Large intestine (tissue), 3 donors: Measurements from ENCODE around the gene TPBG. TPM values are rescaled to one million over a fixed set of nuclear protein-coding genes. Genes with fewer than 3 reads are reported as not detected.
"Not testable (repeated sequence)": the region's sequence is repeated elsewhere in the genome, so short reads cannot be mapped to it uniquely, and the experiment has no call there.

Experiments used
- DNase-seq, 2 donors: peaks; one replicate each; pipeline versions ENCODE4 v3.0.0 to v3.0.0-alpha.2; 2013
- H3K27ac ChIP-seq: one replicate; pipeline ENCODE4 v1.5.1; 2013; ENCODE audit warnings: low read length
- H3K27me3 ChIP-seq: 2 replicates; pipeline ENCODE4 v1.6.1; 2013; ENCODE audit warnings: low read length; ENCODE audit not compliant: control insufficient read depth, insufficient read depth
- H3K36me3 ChIP-seq: 2 replicates; pipeline ENCODE4 v1.6.1; 2013; ENCODE audit warnings: low read length; ENCODE audit not compliant: control insufficient read depth, insufficient read depth
- H3K4me1 ChIP-seq: one replicate; pipeline ENCODE4 v1.6.1; 2013; ENCODE audit warnings: low read length; ENCODE audit not compliant: control insufficient read depth, insufficient read depth
- H3K4me3 ChIP-seq: one replicate; pipeline ENCODE4 v1.5.1; 2013; ENCODE audit warnings: low read length
- H3K9me3 ChIP-seq: one replicate; pipeline ENCODE4 v1.6.1; 2013; ENCODE audit warnings: mild to moderate bottlenecking, low read depth, low read length, moderate library complexity; ENCODE audit not compliant: control insufficient read depth
- WGBS: methylation state at CpG from one replicate; pipeline ENCODE4 v1.1.5; 2013; ENCODE audit warnings: low lambda C conversion rate; ENCODE audit not compliant: insufficient coverage; 5-methylcytosine and 5-hydroxymethylcytosine counted together
- polyA plus RNA-seq: library from polyadenylated mRNA; unstranded; fragments of 120-200 nt; gene quantifications from one replicate; pipeline ENCODE4 v1.2.1, GENCODE V29; 2013

Gene TPBG
- polyA plus RNA-seq, 1 donor = 5.4 TPM

DNA sequence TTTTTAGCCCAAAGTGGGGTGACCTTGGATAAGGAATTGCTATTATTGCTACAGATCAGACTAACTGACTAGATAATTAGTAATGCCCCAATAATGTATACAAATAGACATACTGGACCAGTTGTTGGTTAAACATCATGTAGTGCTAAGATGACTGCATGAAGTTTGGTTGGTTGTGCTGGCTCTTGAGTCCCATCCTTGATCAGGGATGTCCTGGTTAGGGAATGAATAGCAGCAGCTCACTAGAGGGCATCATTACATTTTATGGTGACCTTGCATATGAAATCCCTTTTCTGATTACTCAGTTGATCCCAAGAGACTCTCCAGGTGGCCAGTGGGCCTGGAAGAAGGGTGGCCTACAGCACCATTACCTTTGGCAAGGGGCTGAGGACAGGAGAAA, 10.9 kb downstream of the TPBG start:
- Histone ChIP-seq H3K27ac (no peak overlapping the region), H3K4me1 (no peaks in the 10 kb centered on the region), H3K4me3 (no peak overlapping the region), H3K27me3 (no peaks in the 10 kb centered on the region), H3K9me3 (no peaks in the 10 kb centered on the region), H3K36me3 (no peaks in the 10 kb centered on the region)
- DNase-seq = no peak

- Histone ChIP-seq H3K36me3 (no peaks in the 10 kb centered on the region), H3K27me3 (no peaks in the 10 kb centered on the region), H3K9me3 (no peaks in the 10 kb centered on the region), H3K4me3 (no peak overlapping the region), H3K4me1 (no peaks in the 10 kb centered on the region), H3K27ac (no peak overlapping the region)
- no peak for DNase-seq
Observed at GRCh38 chr6:82376636-82377035, 13.0 kb downstream of the TPBG start.

DNA sequence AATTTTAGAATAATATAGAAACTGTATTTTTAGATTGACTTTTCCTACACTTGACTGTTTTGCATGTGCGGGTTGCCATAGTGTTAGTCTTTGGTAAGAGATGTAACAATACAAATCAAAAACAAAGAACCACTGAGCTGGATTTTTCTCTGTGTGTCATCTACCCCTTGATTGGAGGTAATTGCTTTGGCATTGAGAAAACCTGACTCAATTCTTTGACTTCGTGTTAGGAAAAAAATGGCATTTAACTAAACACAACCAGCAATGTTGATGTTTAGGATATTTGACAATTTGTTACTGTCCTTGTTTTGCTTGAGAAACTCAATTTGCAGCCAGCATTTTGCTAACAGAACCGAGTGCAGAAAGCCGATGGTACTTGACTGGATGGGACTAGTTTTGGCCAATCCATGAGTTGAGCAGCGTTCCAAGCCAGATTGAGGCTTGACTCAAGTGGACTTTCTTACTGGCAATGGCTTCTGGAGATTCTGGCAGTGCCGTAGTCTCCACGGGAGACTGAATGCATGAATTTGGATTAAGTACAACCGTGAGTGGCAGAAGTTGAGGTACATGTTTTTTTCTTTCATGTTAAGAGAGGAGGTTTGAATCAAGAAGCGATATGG, 17.1 kb downstream of the TPBG start:
- H3K27ac ChIP-seq = no peak overlapping the region
- no peaks in the 10 kb centered on the region for H3K36me3 ChIP-seq
- no peaks in the 10 kb centered on the region for H3K9me3 ChIP-seq
- DNase-seq = no peak
- WGBS = 100% methylated on average over 1 of the region's 9 CpGs
- no peaks in the 10 kb centered on the region for H3K4me1 ChIP-seq
- no peak overlapping the region for H3K4me3 ChIP-seq
- H3K27me3 ChIP-seq = no peaks in the 10 kb centered on the region

DNA sequence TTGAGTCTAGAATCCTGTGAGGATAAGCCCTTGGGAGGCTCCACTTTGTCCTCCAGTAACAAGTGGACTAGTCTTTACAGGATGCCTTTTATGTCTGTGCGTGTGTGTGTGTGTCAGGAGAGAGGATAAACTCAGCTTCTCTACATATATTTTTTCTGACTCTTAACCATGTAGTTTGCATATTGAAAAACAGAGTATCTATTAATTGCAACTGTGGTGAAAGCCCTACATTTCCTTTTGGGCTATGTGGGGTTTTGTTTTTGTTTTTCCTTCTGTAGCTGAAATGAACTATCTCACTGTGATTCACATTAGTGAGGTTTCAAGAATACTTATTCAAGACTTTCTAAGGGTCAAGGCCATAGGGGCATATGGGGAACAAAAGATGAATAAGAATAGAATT, 17.7 kb downstream of the TPBG start:
- Histone ChIP-seq H3K36me3 (no peaks in the 10 kb centered on the region), H3K27me3 (no peaks in the 10 kb centered on the region), H3K4me3 (no peak overlapping the region), H3K9me3 (no peaks in the 10 kb centered on the region), H3K4me1 (no peaks in the 10 kb centered on the region), H3K27ac (no peak overlapping the region)
- DNase-seq = no peak
- WGBS = no CpG with 5 or more reads among the region's 1 CpG

DNA sequence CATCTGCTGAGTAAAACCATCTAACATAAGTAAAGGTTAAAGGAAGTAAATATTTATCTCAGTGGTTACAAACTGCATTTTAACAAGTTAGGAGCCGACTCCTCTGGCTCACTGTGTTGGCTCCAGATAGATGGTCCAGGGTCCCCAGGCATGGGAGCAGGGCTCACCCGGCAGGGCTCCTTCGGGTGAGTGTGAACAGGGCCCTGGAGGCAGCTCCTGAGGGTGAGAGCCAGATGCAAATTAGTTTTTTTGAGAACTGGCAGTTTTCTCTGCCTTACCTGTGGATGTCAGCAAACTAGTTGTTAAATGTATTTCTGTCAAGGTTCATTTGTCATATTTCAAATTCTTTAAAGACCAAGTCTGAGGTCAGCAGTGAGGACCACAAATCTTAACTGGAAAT, 21.5 kb downstream of the TPBG start:
- no CpG with 5 or more reads among the region's 3 CpGs for WGBS
- no peaks in the 10 kb centered on the region for H3K27me3 ChIP-seq
- H3K4me3 ChIP-seq = no peak overlapping the region
- H3K9me3 ChIP-seq = no peaks in the 10 kb centered on the region
- H3K4me1 ChIP-seq = no peaks in the 10 kb centered on the region
- no peak for DNase-seq
- no peaks in the 10 kb centered on the region for H3K36me3 ChIP-seq
- H3K27ac ChIP-seq = no peak overlapping the region

GRCh38 chr6:82385546-82385945, 21.9 kb downstream of the TPBG start:
- H3K9me3 ChIP-seq = no peaks in the 10 kb centered on the region
- H3K4me3 ChIP-seq = no peak overlapping the region
- no peak for DNase-seq
- H3K4me1 ChIP-seq = no peaks in the 10 kb centered on the region
- WGBS = no CpG with 5 or more reads among the region's 2 CpGs
- no peak overlapping the region for H3K27ac ChIP-seq
- no peaks in the 10 kb centered on the region for H3K27me3 ChIP-seq
- H3K36me3 ChIP-seq = no peaks in the 10 kb centered on the region

- H3K27me3 ChIP-seq = no peaks in the 10 kb centered on the region
Observed at GRCh38 chr6:82385961-82386360, 22.3 kb downstream of the TPBG start.

GRCh38 chr6:82394770-82395169, 31.2 kb downstream of the TPBG start:
- no CpG with 5 or more reads among the region's 15 CpGs for WGBS
- H3K4me3 ChIP-seq, H3K9me3 ChIP-seq: not testable (repeated sequence)

More at GRCh38 chr6:82385961-82386360, 22.3 kb downstream of the TPBG start:
- Histone ChIP-seq H3K9me3 (no peaks in the 10 kb centered on the region), H3K36me3 (no peaks in the 10 kb centered on the region), H3K27ac (no peak overlapping the region), H3K4me3 (no peak overlapping the region), H3K4me1 (no peaks in the 10 kb centered on the region)
- DNase-seq = no peak
- WGBS = no CpG with 5 or more reads among the region's 2 CpGs

DNA sequence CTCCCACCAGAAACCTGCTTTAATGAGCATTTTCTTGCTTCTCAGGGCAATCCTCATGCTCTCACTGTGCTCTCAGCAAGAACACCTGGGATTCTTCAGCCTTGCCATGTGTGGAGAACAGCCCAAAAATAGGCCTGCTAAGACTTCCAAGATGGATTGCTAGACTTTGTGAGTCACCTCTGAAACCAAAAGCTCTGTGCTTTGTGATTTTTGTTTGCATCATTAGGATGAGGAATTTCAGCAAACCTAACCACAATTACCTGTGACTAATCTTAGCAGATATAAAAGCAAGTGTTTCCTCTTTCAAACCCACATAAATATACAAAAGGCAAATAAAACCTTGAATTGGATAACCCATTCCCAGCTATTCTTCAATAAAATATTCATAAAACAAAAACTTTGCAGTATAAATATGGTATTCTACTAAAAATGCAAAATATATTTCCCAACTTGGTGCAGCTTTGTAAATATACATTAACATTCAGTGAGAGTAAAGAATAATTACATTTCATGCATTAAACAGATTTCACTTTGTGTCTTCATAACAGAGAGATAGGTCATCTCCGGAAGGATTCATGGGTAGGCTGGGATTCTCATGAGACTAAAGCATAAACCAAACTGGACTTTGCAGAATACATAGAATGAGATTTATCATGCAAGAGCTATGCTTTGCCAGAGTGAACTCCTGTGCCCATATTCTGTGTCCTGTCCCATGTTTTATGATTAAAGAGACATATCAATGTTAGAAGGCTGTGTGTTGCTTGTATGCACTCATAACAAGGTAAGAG, 33.5 kb downstream of the TPBG start:
- no peaks in the 10 kb centered on the region for H3K27me3 ChIP-seq
- no peak for DNase-seq
- no peaks in the 10 kb centered on the region for H3K36me3 ChIP-seq

More at GRCh38 chr6:82394770-82395169, 31.2 kb downstream of the TPBG start:
- not testable (repeated sequence) for H3K27me3 ChIP-seq, H3K4me1 ChIP-seq, H3K27ac ChIP-seq, H3K36me3 ChIP-seq, DNase-seq

GRCh38 chr6:82397962-82398692, 34.5 kb downstream of the TPBG start:
- Histone ChIP-seq H3K4me3 (no peak overlapping the region), H3K36me3 (no peaks in the 10 kb centered on the region), H3K27ac (no peak overlapping the region), H3K4me1 (no peaks in the 10 kb centered on the region), H3K27me3 (no peaks in the 10 kb centered on the region), H3K9me3 (no peaks in the 10 kb centered on the region)
- 100% methylated on average over 1 of the region's 1 CpG for WGBS
- DNase-seq = no peak

More for the DNA sequence above, 33.5 kb downstream of the TPBG start:
- no CpG with 5 or more reads among the region's 1 CpG for WGBS
- Histone ChIP-seq H3K27ac (no peak overlapping the region), H3K4me1 (no peaks in the 10 kb centered on the region), H3K4me3 (no peak overlapping the region), H3K9me3 (no peaks in the 10 kb centered on the region)
